ENCODE data around the gene PLXNB2.

PLXNB2 gene

DNA sequence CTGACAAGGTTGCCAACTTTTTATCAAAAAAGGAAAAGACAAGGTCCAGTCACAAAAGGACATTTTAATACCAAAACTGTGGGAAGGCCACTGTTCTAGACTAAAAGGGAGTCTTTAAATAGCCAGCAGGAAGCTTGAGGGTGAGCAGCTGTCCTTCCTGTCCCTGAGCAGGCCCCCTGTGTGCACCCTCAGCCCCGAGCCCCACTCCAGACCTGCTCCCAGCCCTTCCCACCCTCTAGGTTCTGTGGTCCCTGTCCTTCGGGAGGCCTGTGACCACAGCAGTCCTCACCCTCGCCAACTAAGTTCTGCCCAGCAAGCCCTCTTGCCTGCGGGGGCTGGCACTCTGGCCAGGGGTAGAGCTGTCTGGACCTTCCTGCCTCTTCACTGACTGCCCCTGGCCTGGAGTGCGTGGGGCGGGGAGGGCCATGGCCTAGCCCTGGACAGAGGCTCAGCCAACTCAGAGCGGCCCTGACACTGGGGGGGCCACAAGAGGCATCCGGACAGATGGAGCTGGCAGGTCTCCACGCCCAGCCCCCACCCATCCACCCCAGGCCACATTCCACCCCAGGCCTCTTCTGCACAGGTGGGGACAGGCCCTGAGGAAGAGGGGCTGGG is 1.6 kb upstream of the PLXNB2 start:
- TF ChIP-seq, protein P1, sequence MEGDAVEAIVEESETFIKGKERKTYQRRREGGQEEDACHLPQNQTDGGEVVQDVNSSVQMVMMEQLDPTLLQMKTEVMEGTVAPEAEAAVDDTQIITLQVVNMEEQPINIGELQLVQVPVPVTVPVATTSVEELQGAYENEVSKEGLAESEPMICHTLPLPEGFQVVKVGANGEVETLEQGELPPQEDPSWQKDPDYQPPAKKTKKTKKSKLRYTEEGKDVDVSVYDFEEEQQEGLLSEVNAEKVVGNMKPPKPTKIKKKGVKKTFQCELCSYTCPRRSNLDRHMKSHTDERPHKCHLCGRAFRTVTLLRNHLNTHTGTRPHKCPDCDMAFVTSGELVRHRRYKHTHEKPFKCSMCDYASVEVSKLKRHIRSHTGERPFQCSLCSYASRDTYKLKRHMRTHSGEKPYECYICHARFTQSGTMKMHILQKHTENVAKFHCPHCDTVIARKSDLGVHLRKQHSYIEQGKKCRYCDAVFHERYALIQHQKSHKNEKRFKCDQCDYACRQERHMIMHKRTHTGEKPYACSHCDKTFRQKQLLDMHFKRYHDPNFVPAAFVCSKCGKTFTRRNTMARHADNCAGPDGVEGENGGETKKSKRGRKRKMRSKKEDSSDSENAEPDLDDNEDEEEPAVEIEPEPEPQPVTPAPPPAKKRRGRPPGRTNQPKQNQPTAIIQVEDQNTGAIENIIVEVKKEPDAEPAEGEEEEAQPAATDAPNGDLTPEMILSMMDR (conservative IDR thresholded peaks at IDR 0.05; ENCODE audit: low read depth, low read length): no peak
- no peak overlapping the region for H3K4me3 ChIP-seq (ENCODE audit: low read length)
- no peak for DNase-seq (ENCODE audit: low read depth)

- TF ChIP-seq, protein P1 (conservative IDR thresholded peaks at IDR 0.05; ENCODE audit: low read depth, low read length): no peak
- DNase-seq (ENCODE audit: low read depth): no peak
- H3K4me3 ChIP-seq (ENCODE audit: low read length): no peak overlapping the region
Observed at GRCh38 chr22:50308597-50308935, 1.1 kb upstream of the PLXNB2 start.

GRCh38 chr22:50307890-50308596 is 597 bp upstream of the PLXNB2 start:
- no peak for DNase-seq (ENCODE audit: low read depth)
- TF ChIP-seq, protein P1 (conservative IDR thresholded peaks at IDR 0.05; ENCODE audit: low read depth, low read length): no peak
- no peak overlapping the region for H3K4me3 ChIP-seq (ENCODE audit: low read length)

GRCh38 chr22:50305923-50306566 is 1.4 kb downstream of the PLXNB2 start:
- TF ChIP-seq, protein P1 (conservative IDR thresholded peaks at IDR 0.05; ENCODE audit: low read depth, low read length): no peak
- H3K4me3 ChIP-seq (ENCODE audit: low read length): peak overlapping the region; percentile 84
- DNase-seq (ENCODE audit: low read depth): peak; percentile 85

DNA sequence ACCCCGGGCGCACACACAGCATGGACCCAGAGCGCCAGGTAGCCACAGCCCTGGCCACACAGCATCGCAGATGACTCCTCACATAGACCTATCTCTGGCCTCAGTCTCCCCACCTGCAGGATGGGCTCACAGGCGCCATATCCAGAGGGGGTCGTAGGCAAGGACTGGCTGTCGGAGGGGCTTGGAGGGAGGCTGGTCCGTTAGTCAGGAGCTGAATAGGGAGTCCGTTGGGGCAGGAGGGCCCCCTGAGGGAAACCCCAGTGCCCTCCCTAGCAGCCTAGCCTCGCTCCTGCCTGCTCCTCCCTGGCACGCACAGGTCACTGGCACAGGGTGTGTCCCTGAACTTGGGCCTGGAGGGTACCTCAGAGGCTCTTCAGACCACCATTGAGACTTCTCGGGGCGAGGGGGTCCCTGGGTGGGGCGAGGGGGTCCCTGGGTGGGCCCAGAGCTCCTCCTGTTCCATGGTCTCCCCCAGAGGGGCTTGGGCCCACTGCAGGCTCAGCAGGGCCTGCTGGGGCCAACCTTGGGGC is 2.0 kb downstream of the PLXNB2 start:
- H3K4me3 ChIP-seq (ENCODE audit: low read length): peak overlapping the region; percentile 84
- DNase-seq (ENCODE audit: low read depth): no peak
- TF ChIP-seq, protein P1 (conservative IDR thresholded peaks at IDR 0.05; ENCODE audit: low read depth, low read length): no peak

DNA sequence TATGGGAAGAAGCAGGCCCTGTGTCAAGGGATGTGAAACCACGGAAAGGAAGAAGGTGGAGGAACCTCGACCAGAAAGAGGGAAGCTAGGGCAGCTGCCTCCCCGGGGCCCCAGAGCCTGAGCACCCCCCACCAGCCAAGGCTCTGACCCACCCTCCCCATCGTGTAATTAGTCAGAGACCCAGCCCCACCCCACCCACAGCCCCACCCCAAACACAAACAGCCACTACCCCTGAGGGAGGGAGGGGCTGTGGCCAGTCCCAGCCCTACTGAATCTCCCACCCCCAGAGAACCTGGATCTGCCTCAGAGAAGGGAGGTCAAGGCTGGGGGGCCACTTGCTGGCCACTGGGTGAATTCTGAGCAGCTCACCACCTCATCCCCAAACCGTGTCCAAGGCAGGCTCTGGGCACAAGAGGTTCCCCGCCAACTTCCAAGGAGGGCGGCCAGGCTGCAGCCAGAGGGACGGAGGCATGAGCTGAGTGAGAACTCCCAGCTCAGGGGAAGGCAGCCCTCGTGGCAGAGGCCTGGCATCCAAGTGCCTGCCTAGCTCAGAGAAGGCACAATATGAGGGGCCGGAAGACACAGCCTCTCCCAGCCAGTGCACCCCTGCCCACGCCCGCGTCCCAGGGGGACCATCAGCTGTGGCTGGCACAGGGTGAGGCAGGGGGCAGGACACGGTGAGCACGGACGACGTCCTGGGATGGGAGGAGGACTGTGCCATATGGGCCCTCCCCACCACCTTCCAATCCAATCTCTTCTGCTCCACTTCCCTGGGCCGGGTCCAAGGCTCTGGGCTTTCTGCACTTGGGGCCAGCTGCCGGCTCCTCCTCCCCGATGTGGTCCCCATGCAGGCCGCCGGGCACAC is 2.7 kb downstream of the PLXNB2 start:
- peak; percentile 70 for DNase-seq (ENCODE audit: low read depth)
- peak overlapping the region; percentile 84 for H3K4me3 ChIP-seq (ENCODE audit: low read length)
- TF ChIP-seq, protein P1 (conservative IDR thresholded peaks at IDR 0.05; ENCODE audit: low read depth, low read length): no peak
